GM12878 (cell line): ENCODE measurements around the gene MFAP4.

Source experiments
- CBFB ChIP-seq: IDR thresholded peaks from 2 replicates; pipeline ENCODE4 v1.6.1; 2016; ENCODE audit warnings: antibody characterized with exemption, low read depth
- EP300 ChIP-seq, 2 experiments: fragments of 150-350 bp in 1 of 2; IDR thresholded peaks; 2 replicates each; pipeline ENCODE4 v1.6.1; 2011 to 2012; ENCODE audit warnings: low read depth in 2 of 2, low read length in 2 of 2, borderline replicate concordance in 1 of 2, improper control_type of control experiment in 1 of 2, inconsistent platforms in 1 of 2; ENCODE audit not compliant: control insufficient read depth in 1 of 2
- EZH2 ChIP-seq: IDR thresholded peaks from 2 replicates; pipeline ENCODE4 v1.6.1; 2012; ENCODE audit warnings: low read depth, mild to moderate bottlenecking, control low read depth, inconsistent platforms, low read length, borderline replicate concordance; ENCODE audit not compliant: control insufficient read depth
- NRF1 ChIP-seq: conservative IDR thresholded peaks from 2 replicates; pipeline ENCODE4 v1.6.1; 2011; ENCODE audit warnings: mild to moderate bottlenecking, low read depth, low read length, improper control_type of control experiment
- POLR2A ChIP-seq: IDR thresholded peaks from 2 replicates; pipeline ENCODE4 v1.6.1; 2011; ENCODE audit warnings: low read depth, mild to moderate bottlenecking, low read length
- POLR2AphosphoS5 ChIP-seq: IDR thresholded peaks from 2 replicates; pipeline ENCODE4 v1.6.1; 2011; ENCODE audit warnings: mild to moderate bottlenecking, low read length, inconsistent platforms
- TAF1 ChIP-seq: IDR thresholded peaks from 2 replicates; pipeline ENCODE4 v1.6.1; 2011; ENCODE audit warnings: mild to moderate bottlenecking, low read depth, low read length, borderline replicate concordance
- TCF12 ChIP-seq: IDR thresholded peaks from 2 replicates; pipeline ENCODE4 v1.6.1; 2011; ENCODE audit warnings: low read depth, mild to moderate bottlenecking, low read length
- TF ChIP-seq, protein P1 (sequence below): IDR thresholded peaks from 2 replicates; pipeline ENCODE4 v1.6.1; 2012; ENCODE audit warnings: low read depth, low read length, improper control_type of control experiment
- TF ChIP-seq, protein P2 (sequence below): IDR thresholded peaks from 2 replicates; pipeline ENCODE4 v1.6.1; 2012; ENCODE audit warnings: mild to moderate bottlenecking, low read depth, low read length
- TF ChIP-seq, protein P3 (sequence below): IDR thresholded peaks from 2 replicates; pipeline ENCODE4 v1.6.1; 2012; ENCODE audit warnings: low read depth, low read length, improper control_type of control experiment
- TF ChIP-seq, protein P4 (sequence below), 3 experiments: IDR thresholded peaks in 2 of 3; conservative IDR thresholded peaks in 1 of 3; 2 replicates each; pipeline ENCODE4 v1.5.1; 2011; ENCODE audit warnings: low read depth in 3 of 3, low read length in 3 of 3, mild to moderate bottlenecking in 3 of 3, control low read depth in 2 of 3, moderate library complexity in 2 of 3, inconsistent platforms in 1 of 3, mixed read lengths in 1 of 3; ENCODE audit not compliant: control insufficient read depth in 2 of 3, insufficient read depth in 1 of 3; ENCODE audit errors: extremely low read depth in 1 of 3

DNA sequence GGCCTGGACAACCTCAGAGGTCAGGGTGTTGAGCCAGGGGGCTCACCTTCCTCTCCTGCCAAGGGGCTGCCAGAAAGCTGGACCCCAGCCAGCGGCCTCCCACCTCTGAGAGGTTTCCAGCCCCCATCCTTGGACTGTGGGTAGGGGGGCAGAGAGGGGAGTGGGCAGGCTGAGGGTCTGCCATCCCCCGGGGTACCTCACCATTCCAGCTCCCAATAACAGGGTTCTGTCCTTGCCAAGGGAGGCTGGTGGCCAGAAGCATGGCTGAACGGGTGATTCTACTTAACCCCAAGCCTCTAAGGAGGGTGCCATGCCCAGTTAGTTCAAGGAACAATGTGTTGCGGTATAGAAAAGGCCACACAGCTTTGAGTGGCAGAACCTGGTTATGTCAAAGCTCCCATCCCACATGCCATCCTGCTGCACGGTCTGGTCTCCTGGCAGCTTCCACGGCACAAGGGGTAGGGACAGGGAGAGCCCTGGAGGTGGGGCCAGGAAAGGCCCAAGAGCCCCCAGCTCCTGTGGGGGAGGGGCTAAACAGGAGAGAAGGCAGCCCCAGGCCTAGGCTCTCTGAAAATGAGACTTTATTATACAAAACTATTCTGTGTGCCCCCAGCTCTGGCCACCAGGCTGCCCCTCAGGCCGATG is 44.3 kb downstream of the MFAP4 start:
- TF ChIP-seq, protein P1, sequence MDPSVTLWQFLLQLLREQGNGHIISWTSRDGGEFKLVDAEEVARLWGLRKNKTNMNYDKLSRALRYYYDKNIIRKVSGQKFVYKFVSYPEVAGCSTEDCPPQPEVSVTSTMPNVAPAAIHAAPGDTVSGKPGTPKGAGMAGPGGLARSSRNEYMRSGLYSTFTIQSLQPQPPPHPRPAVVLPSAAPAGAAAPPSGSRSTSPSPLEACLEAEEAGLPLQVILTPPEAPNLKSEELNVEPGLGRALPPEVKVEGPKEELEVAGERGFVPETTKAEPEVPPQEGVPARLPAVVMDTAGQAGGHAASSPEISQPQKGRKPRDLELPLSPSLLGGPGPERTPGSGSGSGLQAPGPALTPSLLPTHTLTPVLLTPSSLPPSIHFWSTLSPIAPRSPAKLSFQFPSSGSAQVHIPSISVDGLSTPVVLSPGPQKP = no peak
- TF ChIP-seq, protein P2, sequence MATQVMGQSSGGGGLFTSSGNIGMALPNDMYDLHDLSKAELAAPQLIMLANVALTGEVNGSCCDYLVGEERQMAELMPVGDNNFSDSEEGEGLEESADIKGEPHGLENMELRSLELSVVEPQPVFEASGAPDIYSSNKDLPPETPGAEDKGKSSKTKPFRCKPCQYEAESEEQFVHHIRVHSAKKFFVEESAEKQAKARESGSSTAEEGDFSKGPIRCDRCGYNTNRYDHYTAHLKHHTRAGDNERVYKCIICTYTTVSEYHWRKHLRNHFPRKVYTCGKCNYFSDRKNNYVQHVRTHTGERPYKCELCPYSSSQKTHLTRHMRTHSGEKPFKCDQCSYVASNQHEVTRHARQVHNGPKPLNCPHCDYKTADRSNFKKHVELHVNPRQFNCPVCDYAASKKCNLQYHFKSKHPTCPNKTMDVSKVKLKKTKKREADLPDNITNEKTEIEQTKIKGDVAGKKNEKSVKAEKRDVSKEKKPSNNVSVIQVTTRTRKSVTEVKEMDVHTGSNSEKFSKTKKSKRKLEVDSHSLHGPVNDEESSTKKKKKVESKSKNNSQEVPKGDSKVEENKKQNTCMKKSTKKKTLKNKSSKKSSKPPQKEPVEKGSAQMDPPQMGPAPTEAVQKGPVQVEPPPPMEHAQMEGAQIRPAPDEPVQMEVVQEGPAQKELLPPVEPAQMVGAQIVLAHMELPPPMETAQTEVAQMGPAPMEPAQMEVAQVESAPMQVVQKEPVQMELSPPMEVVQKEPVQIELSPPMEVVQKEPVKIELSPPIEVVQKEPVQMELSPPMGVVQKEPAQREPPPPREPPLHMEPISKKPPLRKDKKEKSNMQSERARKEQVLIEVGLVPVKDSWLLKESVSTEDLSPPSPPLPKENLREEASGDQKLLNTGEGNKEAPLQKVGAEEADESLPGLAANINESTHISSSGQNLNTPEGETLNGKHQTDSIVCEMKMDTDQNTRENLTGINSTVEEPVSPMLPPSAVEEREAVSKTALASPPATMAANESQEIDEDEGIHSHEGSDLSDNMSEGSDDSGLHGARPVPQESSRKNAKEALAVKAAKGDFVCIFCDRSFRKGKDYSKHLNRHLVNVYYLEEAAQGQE = no peak
- no peak for TF ChIP-seq CBFB
- TF ChIP-seq TAF1 = no peak
- no peak for TF ChIP-seq EZH2
- TF ChIP-seq, protein P3, sequence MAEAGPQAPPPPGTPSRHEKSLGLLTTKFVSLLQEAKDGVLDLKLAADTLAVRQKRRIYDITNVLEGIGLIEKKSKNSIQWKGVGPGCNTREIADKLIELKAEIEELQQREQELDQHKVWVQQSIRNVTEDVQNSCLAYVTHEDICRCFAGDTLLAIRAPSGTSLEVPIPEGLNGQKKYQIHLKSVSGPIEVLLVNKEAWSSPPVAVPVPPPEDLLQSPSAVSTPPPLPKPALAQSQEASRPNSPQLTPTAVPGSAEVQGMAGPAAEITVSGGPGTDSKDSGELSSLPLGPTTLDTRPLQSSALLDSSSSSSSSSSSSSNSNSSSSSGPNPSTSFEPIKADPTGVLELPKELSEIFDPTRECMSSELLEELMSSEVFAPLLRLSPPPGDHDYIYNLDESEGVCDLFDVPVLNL = no peak
- TF ChIP-seq NRF1 = no peak
- TF ChIP-seq EP300 (IDR thresholded peaks at IDR 0.05; ENCODE audit: borderline replicate concordance in 1 of 2, control insufficient read depth in 1 of 2, low read depth in 2 of 2, low read length in 2 of 2) = no peak
- TF ChIP-seq POLR2A = no peak
- TF ChIP-seq, protein P4, sequence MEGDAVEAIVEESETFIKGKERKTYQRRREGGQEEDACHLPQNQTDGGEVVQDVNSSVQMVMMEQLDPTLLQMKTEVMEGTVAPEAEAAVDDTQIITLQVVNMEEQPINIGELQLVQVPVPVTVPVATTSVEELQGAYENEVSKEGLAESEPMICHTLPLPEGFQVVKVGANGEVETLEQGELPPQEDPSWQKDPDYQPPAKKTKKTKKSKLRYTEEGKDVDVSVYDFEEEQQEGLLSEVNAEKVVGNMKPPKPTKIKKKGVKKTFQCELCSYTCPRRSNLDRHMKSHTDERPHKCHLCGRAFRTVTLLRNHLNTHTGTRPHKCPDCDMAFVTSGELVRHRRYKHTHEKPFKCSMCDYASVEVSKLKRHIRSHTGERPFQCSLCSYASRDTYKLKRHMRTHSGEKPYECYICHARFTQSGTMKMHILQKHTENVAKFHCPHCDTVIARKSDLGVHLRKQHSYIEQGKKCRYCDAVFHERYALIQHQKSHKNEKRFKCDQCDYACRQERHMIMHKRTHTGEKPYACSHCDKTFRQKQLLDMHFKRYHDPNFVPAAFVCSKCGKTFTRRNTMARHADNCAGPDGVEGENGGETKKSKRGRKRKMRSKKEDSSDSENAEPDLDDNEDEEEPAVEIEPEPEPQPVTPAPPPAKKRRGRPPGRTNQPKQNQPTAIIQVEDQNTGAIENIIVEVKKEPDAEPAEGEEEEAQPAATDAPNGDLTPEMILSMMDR (IDR thresholded peaks at IDR 0.05 in 2 of 3, conservative IDR thresholded peaks at IDR 0.05 in 1 of 3; ENCODE audit: control insufficient read depth in 2 of 3, extremely low read depth in 1 of 3, insufficient read depth in 1 of 3, low read depth in 3 of 3, low read length in 3 of 3) = no peak
- no peak for TF ChIP-seq TCF12
- no peak for TF ChIP-seq POLR2AphosphoS5
